IMR-90 (cell line): ENCODE data around the gene SCNN1B. TPM values are rescaled to one million over a fixed set of nuclear protein-coding genes. Genes with fewer than 3 reads are reported as not detected.

Source experiments
- ATAC-seq: fragments of 200-7000 bp; cut with Tn5 transposase; 2 replicates; pipeline ENCODE4 v1.9.1; 2020; ENCODE audit warnings: low read depth, mild to moderate bottlenecking, moderate library complexity
- BruUV-seq: library from RNA; stranded (reverse); fragments of 400-500 nt; replicated peaks from 2 replicates; lab custom pipeline; 2021; lab: Mats Ljungman, UMichigan
- CTCF ChIA-PET: fragments of 300-600 bp; formaldehyde crosslinking; extraction: SDS; loops from one replicate; lab custom pipeline; 2021; ENCODE audit warnings: antibody characterized with exemption; lab: Yijun Ruan, JAX
- POLR2A ChIA-PET: fragments of 300-600 bp; sonication (Branson Sonifier 250); formaldehyde crosslinking; loops from one replicate; lab custom pipeline; 2022; ENCODE audit warnings: antibody characterized with exemption; ENCODE audit not compliant: unreplicated experiment; lab: Charles Lee
- DNase-seq: peaks from one replicate; pipeline ENCODE4 v3.0.0; 2013
- H2AFZ ChIP-seq: replicated peaks from 2 replicates; pipeline ENCODE3; 2013; ENCODE audit warnings: low read length, mild to moderate bottlenecking; ENCODE audit not compliant: poor library complexity
- H2AK5ac ChIP-seq: 2 replicates; pipeline ENCODE4 v1.6.1; 2013; ENCODE audit warnings: low read depth, low read length, inconsistent platforms
- H2AK9ac ChIP-seq: replicated peaks from 2 replicates; pipeline ENCODE3; 2013; ENCODE audit warnings: mild to moderate bottlenecking, low read depth, low read length, moderate library complexity; ENCODE audit not compliant: poor library complexity
- H2BK120ac ChIP-seq: 2 replicates; pipeline ENCODE4 v1.6.1; 2013; ENCODE audit warnings: low read depth, low read length, inconsistent platforms
- H2BK15ac ChIP-seq: 3 replicates; pipeline ENCODE4 v1.6.1; 2013; ENCODE audit warnings: low read depth, low read length, inconsistent platforms
- H2BK20ac ChIP-seq: 2 replicates; pipeline ENCODE4 v1.6.1; 2013; ENCODE audit warnings: low read depth, mild to moderate bottlenecking, inconsistent platforms, low read length, moderate library complexity
- H2BK5ac ChIP-seq: 2 replicates; pipeline ENCODE4 v1.6.1; 2013; ENCODE audit warnings: mild to moderate bottlenecking, low read depth, low read length, inconsistent platforms; ENCODE audit not compliant: poor library complexity, severe bottlenecking
- H3K14ac ChIP-seq: replicated peaks from 2 replicates; pipeline ENCODE4 v1.6.1; 2013; ENCODE audit warnings: low read depth, low read length, inconsistent platforms
- H3K18ac ChIP-seq: 2 replicates; pipeline ENCODE4 v1.6.1; 2013; ENCODE audit warnings: low read depth, low read length, control low read depth
- H3K23ac ChIP-seq: 2 replicates; pipeline ENCODE4 v1.6.1; 2013; ENCODE audit warnings: low read depth, low read length, inconsistent platforms
- H3K27ac ChIP-seq: 2 replicates; pipeline ENCODE4 v1.5.1; 2013; ENCODE audit warnings: mild to moderate bottlenecking, control low read depth, low read length; ENCODE audit not compliant: insufficient read depth
- H3K27me3 ChIP-seq: 2 replicates; pipeline ENCODE4 v1.6.1; 2013; ENCODE audit warnings: low read length; ENCODE audit not compliant: control insufficient read depth, insufficient read depth
- H3K36me3 ChIP-seq: 2 replicates; pipeline ENCODE4 v1.6.1; 2013; ENCODE audit warnings: low read length, mixed read lengths; ENCODE audit not compliant: control insufficient read depth, insufficient read depth
- H3K4ac ChIP-seq: 2 replicates; pipeline ENCODE4 v1.6.1; 2013; ENCODE audit warnings: low read depth, low read length, inconsistent platforms
- H3K4me1 ChIP-seq: 2 replicates; pipeline ENCODE4 v1.6.1; 2013; ENCODE audit warnings: low read length, mixed read lengths; ENCODE audit not compliant: control insufficient read depth, insufficient read depth
- H3K4me2 ChIP-seq: 2 replicates; pipeline ENCODE4 v1.6.1; 2013; ENCODE audit warnings: low read depth, mild to moderate bottlenecking, control low read depth, low read length, moderate library complexity
- H3K4me3 ChIP-seq: 2 replicates; pipeline ENCODE4 v1.5.1; 2013; ENCODE audit warnings: low read depth, mild to moderate bottlenecking, control low read depth, low read length, moderate library complexity; ENCODE audit not compliant: insufficient read depth
- H3K56ac ChIP-seq: 2 replicates; pipeline ENCODE4 v1.6.1; 2013; ENCODE audit warnings: low read length, inconsistent platforms; ENCODE audit not compliant: insufficient read depth; ENCODE audit errors: extremely low read depth
- H3K79me1 ChIP-seq, 2 experiments: 2 replicates each; pipeline ENCODE4 v1.6.1; 2013; ENCODE audit warnings: low read length in 2 of 2, inconsistent platforms in 1 of 2, low read depth in 1 of 2
- H3K9ac ChIP-seq: 2 replicates; pipeline ENCODE4 v1.6.1; 2013; ENCODE audit warnings: low read depth, low read length, control low read depth
- H3K9me1 ChIP-seq: 2 replicates; pipeline ENCODE4 v1.6.1; 2013; ENCODE audit warnings: low read length, inconsistent platforms; ENCODE audit not compliant: insufficient read depth
- H3K9me3 ChIP-seq: 2 replicates; pipeline ENCODE4 v1.6.1; 2013; ENCODE audit warnings: low read length; ENCODE audit not compliant: control insufficient read depth, insufficient read depth
- H4K20me1 ChIP-seq: 2 replicates; pipeline ENCODE4 v1.6.1; 2013; ENCODE audit warnings: low read length, inconsistent platforms; ENCODE audit not compliant: insufficient read depth
- H4K5ac ChIP-seq: 2 replicates; pipeline ENCODE4 v1.6.1; 2013; ENCODE audit warnings: mild to moderate bottlenecking, low read depth, low read length, control low read depth
- H4K8ac ChIP-seq, 2 experiments: 2 replicates each; pipeline ENCODE4 v1.6.1; 2013; ENCODE audit warnings: low read depth in 2 of 2, low read length in 2 of 2, control low read depth in 1 of 2, inconsistent platforms in 1 of 2
- H4K91ac ChIP-seq: 2 replicates; pipeline ENCODE4 v1.6.1; 2013; ENCODE audit warnings: low read depth, low read length, inconsistent platforms; ENCODE audit not compliant: insufficient read depth
- BHLHE40 ChIP-seq: fragments of 150-350 bp; IDR thresholded peaks from 2 replicates; pipeline ENCODE4 v1.6.1; 2016; ENCODE audit warnings: mild to moderate bottlenecking, low read depth, low read length
- CEBPB ChIP-seq: IDR thresholded peaks from 2 replicates; pipeline ENCODE4 v1.6.1; 2012; ENCODE audit warnings: low read depth, low read length, improper control_type of control experiment
- CHD1 ChIP-seq: IDR thresholded peaks from 2 replicates; pipeline ENCODE4 v1.6.1; 2012; ENCODE audit warnings: low read depth, low read length, improper control_type of control experiment
- ELK1 ChIP-seq: fragments of 150-350 bp; IDR thresholded peaks from 2 replicates; pipeline ENCODE4 v1.6.1; 2016; ENCODE audit warnings: low read depth, mild to moderate bottlenecking, low read length, moderate library complexity, borderline replicate concordance
- FOS ChIP-seq: fragments of 150-350 bp; IDR thresholded peaks from 2 replicates; pipeline ENCODE4 v1.6.1; 2016; ENCODE audit warnings: low read depth, low read length
- MAFK ChIP-seq: IDR thresholded peaks from 2 replicates; pipeline ENCODE4 v1.6.1; 2012; ENCODE audit warnings: low read depth, low read length, improper control_type of control experiment
- MAZ ChIP-seq: IDR thresholded peaks from 2 replicates; pipeline ENCODE4 v1.6.1; 2012; ENCODE audit warnings: low read depth, mild to moderate bottlenecking, low read length, improper control_type of control experiment, moderate library complexity, borderline replicate concordance
- MXI1 ChIP-seq: IDR thresholded peaks from 2 replicates; pipeline ENCODE4 v1.6.1; 2012; ENCODE audit warnings: low read depth, mild to moderate bottlenecking, low read length, moderate library complexity, borderline replicate concordance
- NFE2L2 ChIP-seq: fragments of 150-350 bp; IDR thresholded peaks from 2 replicates; pipeline ENCODE4 v1.6.1; 2016; ENCODE audit warnings: low read depth, mild to moderate bottlenecking, low read length
- RAD21 ChIP-seq: IDR thresholded peaks from 2 replicates; pipeline ENCODE4 v1.6.1; 2012; ENCODE audit warnings: low read length, improper control_type of control experiment
- RCOR1 ChIP-seq: IDR thresholded peaks from 2 replicates; pipeline ENCODE4 v1.6.1; 2012; ENCODE audit warnings: mild to moderate bottlenecking, low read length, improper control_type of control experiment; ENCODE audit not compliant: insufficient replicate concordance
- RFX5 ChIP-seq: IDR thresholded peaks from 2 replicates; pipeline ENCODE4 v1.8.0; 2012; ENCODE audit warnings: low read depth, mild to moderate bottlenecking, low read length, moderate library complexity
- SMC3 ChIP-seq: fragments of 150-350 bp; IDR thresholded peaks from 2 replicates; pipeline ENCODE4 v1.6.1; 2016; ENCODE audit warnings: low read depth, mild to moderate bottlenecking, antibody characterized with exemption, low read length, moderate library complexity
- USF2 ChIP-seq: fragments of 150-350 bp; IDR thresholded peaks from 2 replicates; pipeline ENCODE4 v1.6.1; 2017; ENCODE audit warnings: mild to moderate bottlenecking, antibody characterized with exemption, low read length, low read depth
- WGBS, 2 experiments: methylation state at CpG; one replicate each; pipeline versions ENCODE4 v1.1.5 to v1.1.7; 2013; ENCODE audit warnings: missing lambda C conversion rate in 2 of 2; ENCODE audit not compliant: insufficient read length in 1 of 2; ENCODE audit errors: extremely low coverage in 2 of 2; 5-methylcytosine and 5-hydroxymethylcytosine counted together
- dilution Hi-C: fragments of 300-500 bp; cut with HindIII; formaldehyde crosslinking; loops from one replicate; pipeline ENCODE4 v1.14.3; 2018; ENCODE audit warnings: low sequenced_read_pairs; ENCODE audit not compliant: unreplicated experiment
- in situ Hi-C: fragments of 300-500 bp; cut with MboI; formaldehyde crosslinking; loops from 3 replicates; pipeline ENCODE4 v1.14.3; 2019; ENCODE audit warnings: low sequenced_read_pairs, inconsistent platforms, mixed read lengths
- intact Hi-C: fragments of 100-400 bp; cut with micrococcal nuclease; formaldehyde crosslinking; loops from 2 replicates; pipeline ENCODE4 v1.10.0; 2022
- polyA plus RNA-seq, 3 experiments: library from polyadenylated mRNA; depleted of rRNA; stranded (reverse); fragments of >200 nt; gene quantifications; 2 replicates each; pipeline ENCODE4 v1.2.3, GENCODE V29; 2012; ENCODE audit warnings: low replicate concordance in 1 of 3
- total RNA-seq: library from RNA; depleted of rRNA; stranded (reverse); fragments of >200 nt; gene quantifications from 2 replicates; pipeline ENCODE4 v1.2.3, GENCODE V29; 2012

SCNN1B gene
- total and polyA plus RNA-seq, 2 of the 4 experiments (the other 2 are of a cell fraction) = not detected

GRCh38 chr16:23319861-23320615, 17.9 kb downstream of the SCNN1B start:
- Histone ChIP-seq H3K4me1 (no peaks in the 10 kb centered on the region), H2AFZ (no peak overlapping the region), H4K8ac (no peak overlapping the region), H2AK9ac (no peak overlapping the region), H3K9me1 (no peaks in the 10 kb centered on the region), H2BK5ac (no peak overlapping the region), H3K36me3 (no peaks in the 10 kb centered on the region), H4K91ac (no peak overlapping the region), H3K79me1 (no peaks in the 10 kb centered on the region), H2BK20ac (no peak overlapping the region), H3K9me3 (no peaks in the 10 kb centered on the region; the same call in 1 of the 2 replicates), H2BK120ac (no peak overlapping the region), H3K23ac (no peak overlapping the region), H3K18ac (no peak overlapping the region), H3K4ac (no peak overlapping the region), H3K4me3 (no peak overlapping the region), H4K20me1 (no peaks in the 10 kb centered on the region), H3K14ac (no peak overlapping the region), H3K27ac (no peak overlapping the region), H3K27me3 (no peaks in the 10 kb centered on the region), H2BK15ac (no peak overlapping the region), H3K4me2 (no peak overlapping the region), H3K56ac (no peak overlapping the region), H2AK5ac (no peak overlapping the region), H4K5ac (no peak overlapping the region), H3K9ac (no peak overlapping the region)
- TF ChIP-seq USF2 (no peak), RFX5 (no peak), NFE2L2 (no peak), FOS (no peak), RCOR1 (no peak), SMC3 (no peak), BHLHE40 (no peak), CHD1 (no peak), ELK1 (no peak), RAD21 (no peak), MXI1 (no peak), MAZ (no peak), CEBPB (no peak), MAFK (no peak)
- DNase-seq (no peak), ATAC-seq (no peak)
- dilution Hi-C loops = no loop called here
- BruUV-seq = no TSS peak
- ChIA-PET POLR2A (no interaction called here), CTCF (no interaction called here)
- WGBS, 2 experiments = 65% methylated on average over 5 of the region's 15 CpGs; no CpG with 5 or more reads in 1 of the 2 experiments
- in situ Hi-C loops = no loop called here
- intact Hi-C loops = no loop called here
